ENCODE results near the gene DCAF11. TPM values are rescaled to one million over a fixed set of nuclear protein-coding genes. Genes with fewer than 3 reads are reported as not detected.
"Not testable (repeated sequence)": the region's sequence is repeated elsewhere in the genome, so short reads cannot be mapped to it uniquely, and the experiment has no call there.

The DCAF11 gene
- total RNA-seq, 1 donor from 2014 or later: 93.9 TPM

GRCh38 chr14:24098229-24098926 lies 16.2 kb upstream of the DCAF11 start:
- no peak for DNase-seq

GRCh38 chr14:24098927-24099813 lies 15.4 kb upstream of the DCAF11 start:
- DNase-seq: no peak

GRCh38 chr14:24100197-24100981 lies 14.2 kb upstream of the DCAF11 start:
- DNase-seq: no peak

- no peak for DNase-seq
These were observed 13.5 kb upstream of the DCAF11 start for GRCh38 chr14:24100982-24101494.

GRCh38 chr14:24102357-24103048 lies 12.1 kb upstream of the DCAF11 start:
- no peak for DNase-seq

GRCh38 chr14:24103451-24103850 lies 11.1 kb upstream of the DCAF11 start:
- no peak for DNase-seq

- not testable (repeated sequence) for DNase-seq
These were observed 8.9 kb upstream of the DCAF11 start for GRCh38 chr14:24105609-24106239.

GRCh38 chr14:24106672-24107271 lies 7.8 kb upstream of the DCAF11 start:
- DNase-seq: no peak

- DNase-seq: no peak
These were observed 6.2 kb upstream of the DCAF11 start for GRCh38 chr14:24108336-24108874.

- no peak for DNase-seq
These were observed 4.5 kb upstream of the DCAF11 start for GRCh38 chr14:24110060-24110459.

GRCh38 chr14:24110523-24110922 lies 4.1 kb upstream of the DCAF11 start:
- no peak for DNase-seq

- DNase-seq: no peak
These were observed 1.2 kb upstream of the DCAF11 start for GRCh38 chr14:24113379-24113800.

GRCh38 chr14:24113801-24114531 lies 611 bp upstream of the DCAF11 start:
- DNase-seq: peak; percentile 71

- DNase-seq: no peak
These were observed 998 bp downstream of the DCAF11 start for GRCh38 chr14:24115422-24116127.

GRCh38 chr14:24116128-24116814 lies 1.7 kb downstream of the DCAF11 start:
- no peak for DNase-seq

- DNase-seq: no peak
These were observed 2.6 kb downstream of the DCAF11 start for GRCh38 chr14:24117179-24117578.

- DNase-seq: no peak
These were observed 5.1 kb downstream of the DCAF11 start for GRCh38 chr14:24119691-24120090.

GRCh38 chr14:24121210-24121609 lies 6.6 kb downstream of the DCAF11 start:
- DNase-seq: no peak

- no peak for DNase-seq
These were observed 7.8 kb downstream of the DCAF11 start for GRCh38 chr14:24122416-24122815.

All from dermis blood vessel endothelial cell (primary cell).